ENCODE data around the gene ATP7A.

- TF ChIP-seq CTCF (IDR thresholded peaks at IDR 0.05; ENCODE audit: poor library complexity, severe bottlenecking) (no peak), RAD21 (conservative IDR thresholded peaks at IDR 0.05) (no peak), EZH2 (IDR thresholded peaks at IDR 0.05; ENCODE audit: borderline replicate concordance, insufficient read depth, low read length, poor library complexity, severe bottlenecking) (no peak), POLR2AphosphoS5 (IDR thresholded peaks at IDR 0.05) (no peak), REST (IDR thresholded peaks at IDR 0.05; ENCODE audit: borderline replicate concordance) (no peak), EP300 (conservative IDR thresholded peaks at IDR 0.05; ENCODE audit: poor library complexity, severe bottlenecking) (no peak), MXI1 (conservative IDR thresholded peaks at IDR 0.05; ENCODE audit: poor library complexity, severe bottlenecking) (no peak)
Observed at GRCh38 chrX:78075787-78076389, 165.4 kb downstream of the ATP7A start.

Data from neural cell (in vitro differentiated cells).